Measurements from ENCODE around the gene KCTD3.

DNA sequence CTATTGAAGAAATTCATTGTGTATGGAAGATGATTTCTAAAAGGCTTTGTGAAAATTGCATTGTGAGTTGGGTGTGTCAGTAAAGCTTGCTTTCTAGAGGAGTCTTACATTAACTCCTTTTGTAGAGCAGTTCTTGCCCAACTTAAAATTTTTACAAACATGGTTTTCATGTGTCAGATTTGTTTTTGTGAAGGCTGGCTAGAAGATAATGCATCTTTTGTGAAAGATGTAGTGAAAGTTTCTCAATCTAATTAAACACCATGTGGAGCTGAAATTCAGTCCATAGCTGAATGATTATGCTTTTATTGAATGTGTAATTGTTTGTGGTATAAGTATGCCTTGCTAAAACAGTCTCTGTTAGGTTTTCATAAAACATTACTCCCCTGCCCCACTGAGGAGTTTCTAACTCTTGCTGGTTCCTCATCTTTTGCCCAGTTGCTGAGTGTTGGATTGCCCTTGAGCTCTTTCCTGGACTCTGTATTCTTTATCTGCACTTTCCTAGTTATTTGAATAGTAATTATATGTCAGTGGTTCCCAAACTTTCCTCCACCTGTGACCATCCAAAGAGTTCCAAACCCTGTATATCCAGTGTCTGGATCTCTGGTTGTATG is 38.0 kb downstream of the KCTD3 start:
- TF ChIP-seq, protein P1, sequence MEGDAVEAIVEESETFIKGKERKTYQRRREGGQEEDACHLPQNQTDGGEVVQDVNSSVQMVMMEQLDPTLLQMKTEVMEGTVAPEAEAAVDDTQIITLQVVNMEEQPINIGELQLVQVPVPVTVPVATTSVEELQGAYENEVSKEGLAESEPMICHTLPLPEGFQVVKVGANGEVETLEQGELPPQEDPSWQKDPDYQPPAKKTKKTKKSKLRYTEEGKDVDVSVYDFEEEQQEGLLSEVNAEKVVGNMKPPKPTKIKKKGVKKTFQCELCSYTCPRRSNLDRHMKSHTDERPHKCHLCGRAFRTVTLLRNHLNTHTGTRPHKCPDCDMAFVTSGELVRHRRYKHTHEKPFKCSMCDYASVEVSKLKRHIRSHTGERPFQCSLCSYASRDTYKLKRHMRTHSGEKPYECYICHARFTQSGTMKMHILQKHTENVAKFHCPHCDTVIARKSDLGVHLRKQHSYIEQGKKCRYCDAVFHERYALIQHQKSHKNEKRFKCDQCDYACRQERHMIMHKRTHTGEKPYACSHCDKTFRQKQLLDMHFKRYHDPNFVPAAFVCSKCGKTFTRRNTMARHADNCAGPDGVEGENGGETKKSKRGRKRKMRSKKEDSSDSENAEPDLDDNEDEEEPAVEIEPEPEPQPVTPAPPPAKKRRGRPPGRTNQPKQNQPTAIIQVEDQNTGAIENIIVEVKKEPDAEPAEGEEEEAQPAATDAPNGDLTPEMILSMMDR (IDR thresholded peaks at IDR 0.05) = no peak
- TF ChIP-seq POLR2A (IDR thresholded peaks at IDR 0.05) = no peak

Measured in heart left ventricle (tissue), 13 donors.